Stomach (tissue), 4 donors: ENCODE data around the gene PLEKHG4.

Source experiments
- POLR2AphosphoS5 ChIP-seq, 3 donors: sonication (generic); formaldehyde crosslinking; IDR thresholded peaks; one replicate each; pipeline ENCODE4 v1.6.1; 2016; ENCODE audit warnings: antibody characterized with exemption in 3 of 3
- TF ChIP-seq, protein P1 (sequence below), 7 experiments: fragments of 450-650 bp in 4 of 7; fragments of 200-600 bp in 3 of 7; sonication (generic) in 3 of 7; IDR thresholded peaks; one replicate each; pipeline ENCODE4 v1.5.1; 2016 to 2019; ENCODE audit warnings: antibody characterized with exemption in 7 of 7, control low read depth in 2 of 7, mild to moderate bottlenecking in 1 of 7

DNA sequence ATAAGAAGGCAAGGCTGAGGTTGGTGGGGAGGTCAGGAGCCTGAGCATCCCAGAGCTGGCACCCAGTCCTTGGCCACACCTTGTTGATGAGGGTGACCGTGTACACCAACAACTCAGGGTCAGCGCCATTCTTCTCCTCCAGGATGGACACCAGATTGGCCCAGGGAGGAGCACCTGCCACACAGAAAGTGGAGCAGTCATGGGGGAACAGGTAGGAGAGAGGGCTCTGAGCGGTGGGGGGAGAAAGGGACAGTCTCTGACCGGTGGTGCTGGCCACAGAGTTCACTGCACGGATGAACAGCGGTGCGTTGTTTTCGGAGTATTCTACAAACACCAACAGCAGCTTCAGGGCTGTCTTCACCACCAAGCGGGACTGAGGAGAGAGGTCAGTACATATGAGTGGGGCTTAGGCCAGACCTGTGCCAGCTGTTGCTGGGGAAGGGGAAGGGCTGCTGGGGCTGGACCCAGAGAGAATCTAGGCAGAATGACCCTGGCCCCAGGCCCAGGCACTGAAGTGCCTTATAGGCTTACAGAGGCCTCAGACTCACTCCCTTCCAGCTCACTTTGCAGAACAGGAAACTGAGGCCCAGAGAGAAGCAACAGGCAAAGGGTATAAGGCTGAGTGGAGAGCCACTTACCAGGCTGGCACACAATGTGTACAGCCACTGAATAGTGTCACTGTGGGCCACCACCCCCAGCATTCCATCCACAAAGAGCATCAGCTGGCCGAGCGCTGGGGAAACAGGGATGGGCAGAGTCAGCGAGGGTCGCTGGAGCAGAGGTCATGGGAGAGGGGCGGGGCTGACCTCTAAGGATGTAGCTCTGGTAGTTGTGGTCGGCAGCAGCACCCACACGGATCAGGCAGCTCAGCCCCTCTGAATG is 41.7 kb upstream of the PLEKHG4 start:
- no peak for TF ChIP-seq POLR2AphosphoS5 (IDR thresholded peaks at IDR 0.05)
- TF ChIP-seq, protein P1, sequence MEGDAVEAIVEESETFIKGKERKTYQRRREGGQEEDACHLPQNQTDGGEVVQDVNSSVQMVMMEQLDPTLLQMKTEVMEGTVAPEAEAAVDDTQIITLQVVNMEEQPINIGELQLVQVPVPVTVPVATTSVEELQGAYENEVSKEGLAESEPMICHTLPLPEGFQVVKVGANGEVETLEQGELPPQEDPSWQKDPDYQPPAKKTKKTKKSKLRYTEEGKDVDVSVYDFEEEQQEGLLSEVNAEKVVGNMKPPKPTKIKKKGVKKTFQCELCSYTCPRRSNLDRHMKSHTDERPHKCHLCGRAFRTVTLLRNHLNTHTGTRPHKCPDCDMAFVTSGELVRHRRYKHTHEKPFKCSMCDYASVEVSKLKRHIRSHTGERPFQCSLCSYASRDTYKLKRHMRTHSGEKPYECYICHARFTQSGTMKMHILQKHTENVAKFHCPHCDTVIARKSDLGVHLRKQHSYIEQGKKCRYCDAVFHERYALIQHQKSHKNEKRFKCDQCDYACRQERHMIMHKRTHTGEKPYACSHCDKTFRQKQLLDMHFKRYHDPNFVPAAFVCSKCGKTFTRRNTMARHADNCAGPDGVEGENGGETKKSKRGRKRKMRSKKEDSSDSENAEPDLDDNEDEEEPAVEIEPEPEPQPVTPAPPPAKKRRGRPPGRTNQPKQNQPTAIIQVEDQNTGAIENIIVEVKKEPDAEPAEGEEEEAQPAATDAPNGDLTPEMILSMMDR (IDR thresholded peaks at IDR 0.05), result no peak
